HUES48 (cell line): ENCODE data around the gene HDAC7.
A peak's percentile ranks its signal among the peaks of the same experiment; 100 is the strongest.

Experiments
- H3K27ac ChIP-seq: one replicate; pipeline ENCODE4 v1.7.0; 2013; ENCODE audit warnings: low read depth, low read length, inconsistent platforms
- H3K27me3 ChIP-seq: 2 replicates; pipeline ENCODE4 v1.6.1; 2013; ENCODE audit warnings: mild to moderate bottlenecking, low read length; ENCODE audit not compliant: control insufficient read depth, insufficient read depth
- H3K36me3 ChIP-seq: 2 replicates; pipeline ENCODE4 v1.6.1; 2013; ENCODE audit warnings: low read length; ENCODE audit not compliant: control insufficient read depth, insufficient read depth
- H3K4me1 ChIP-seq: 2 replicates; pipeline ENCODE4 v1.6.1; 2013; ENCODE audit warnings: mild to moderate bottlenecking, low read length; ENCODE audit not compliant: control insufficient read depth, insufficient read depth
- H3K4me3 ChIP-seq: 2 replicates; pipeline ENCODE4 v1.5.1; 2013; ENCODE audit warnings: mild to moderate bottlenecking, low read depth, low read length
- H3K9ac ChIP-seq: 2 replicates; pipeline ENCODE4 v1.6.1; 2013; ENCODE audit warnings: mild to moderate bottlenecking, low read depth, low read length, moderate library complexity
- H3K9me3 ChIP-seq: 2 replicates; pipeline ENCODE4 v1.6.1; 2013; ENCODE audit warnings: low read length; ENCODE audit not compliant: control insufficient read depth, insufficient read depth

The HDAC7 gene

DNA sequence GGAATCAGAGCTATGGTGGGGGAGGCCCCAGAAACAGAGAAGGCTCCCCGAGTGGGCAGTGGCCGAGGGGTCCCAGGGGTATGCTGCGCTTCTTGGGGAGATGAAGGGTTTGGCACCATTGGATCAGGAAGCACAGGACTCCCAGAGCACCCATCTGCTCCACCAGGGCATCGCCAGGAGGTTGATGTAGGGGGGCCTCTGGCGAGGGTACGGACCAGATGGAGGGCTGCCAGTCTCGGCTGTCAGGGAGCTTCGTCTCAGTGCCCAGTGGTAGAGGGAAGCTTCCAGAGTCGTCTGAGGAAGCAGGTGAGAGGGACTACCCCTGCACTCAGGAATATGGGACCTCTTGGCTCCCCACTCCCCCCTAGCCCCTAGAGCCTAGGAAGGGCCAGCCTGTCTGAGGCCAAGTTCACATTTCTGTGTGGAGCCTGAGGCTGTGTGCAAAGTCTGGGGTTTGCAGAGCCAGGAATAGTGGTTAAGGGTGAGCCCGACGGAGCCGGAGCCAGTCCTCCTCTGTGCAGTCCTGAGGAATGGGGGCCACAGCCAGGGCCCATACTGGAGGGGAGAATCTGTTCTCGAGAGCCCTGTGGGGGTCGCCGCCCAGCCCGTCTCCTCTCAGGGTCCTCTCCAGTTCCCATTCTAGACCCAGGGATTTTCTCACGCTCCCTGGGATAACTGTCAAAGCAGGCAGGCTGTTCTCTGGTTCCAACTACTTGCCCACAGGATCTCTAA is 36.5 kb downstream of the HDAC7 start:
- H3K4me3 ChIP-seq = no peak overlapping the region
- H3K36me3 ChIP-seq = peaks cover 65% of the 10 kb centered on the region
- H3K4me1 ChIP-seq = peaks cover 16% of the 10 kb centered on the region
- no peak overlapping the region for H3K9ac ChIP-seq
- H3K27me3 ChIP-seq = peaks cover 6% of the 10 kb centered on the region; the same call in 1 of the 2 replicates
- no peaks in the 10 kb centered on the region for H3K9me3 ChIP-seq
- H3K27ac ChIP-seq = no peak overlapping the region

DNA sequence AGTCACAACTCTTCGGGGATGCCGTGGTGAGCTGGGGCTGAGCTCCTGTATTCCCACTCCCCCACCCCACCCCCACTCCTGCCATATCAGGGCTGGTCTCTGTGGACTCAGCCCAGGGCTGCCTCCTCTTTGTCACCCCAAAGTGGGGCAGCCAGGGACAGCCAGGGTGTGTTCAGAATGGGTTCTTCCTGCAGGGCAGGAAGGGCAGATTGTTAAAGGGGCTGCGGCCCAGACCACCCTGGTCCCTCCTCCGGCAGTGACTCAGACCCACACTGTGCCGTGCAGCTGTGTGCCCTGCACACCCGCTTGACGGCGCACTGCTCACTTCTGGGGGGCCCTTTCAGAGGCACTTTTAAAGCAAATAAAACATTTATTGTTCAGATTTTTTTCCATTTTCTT is 37.3 kb downstream of the HDAC7 start:
- Histone ChIP-seq H3K9me3 (no peaks in the 10 kb centered on the region), H3K4me1 (peaks cover 21% of the 10 kb centered on the region), H3K27ac (no peak overlapping the region), H3K27me3 (peaks cover 6% of the 10 kb centered on the region; the same call in 1 of the 2 replicates), H3K4me3 (no peak overlapping the region), H3K9ac (no peak overlapping the region), H3K36me3 (peaks cover 57% of the 10 kb centered on the region)

DNA sequence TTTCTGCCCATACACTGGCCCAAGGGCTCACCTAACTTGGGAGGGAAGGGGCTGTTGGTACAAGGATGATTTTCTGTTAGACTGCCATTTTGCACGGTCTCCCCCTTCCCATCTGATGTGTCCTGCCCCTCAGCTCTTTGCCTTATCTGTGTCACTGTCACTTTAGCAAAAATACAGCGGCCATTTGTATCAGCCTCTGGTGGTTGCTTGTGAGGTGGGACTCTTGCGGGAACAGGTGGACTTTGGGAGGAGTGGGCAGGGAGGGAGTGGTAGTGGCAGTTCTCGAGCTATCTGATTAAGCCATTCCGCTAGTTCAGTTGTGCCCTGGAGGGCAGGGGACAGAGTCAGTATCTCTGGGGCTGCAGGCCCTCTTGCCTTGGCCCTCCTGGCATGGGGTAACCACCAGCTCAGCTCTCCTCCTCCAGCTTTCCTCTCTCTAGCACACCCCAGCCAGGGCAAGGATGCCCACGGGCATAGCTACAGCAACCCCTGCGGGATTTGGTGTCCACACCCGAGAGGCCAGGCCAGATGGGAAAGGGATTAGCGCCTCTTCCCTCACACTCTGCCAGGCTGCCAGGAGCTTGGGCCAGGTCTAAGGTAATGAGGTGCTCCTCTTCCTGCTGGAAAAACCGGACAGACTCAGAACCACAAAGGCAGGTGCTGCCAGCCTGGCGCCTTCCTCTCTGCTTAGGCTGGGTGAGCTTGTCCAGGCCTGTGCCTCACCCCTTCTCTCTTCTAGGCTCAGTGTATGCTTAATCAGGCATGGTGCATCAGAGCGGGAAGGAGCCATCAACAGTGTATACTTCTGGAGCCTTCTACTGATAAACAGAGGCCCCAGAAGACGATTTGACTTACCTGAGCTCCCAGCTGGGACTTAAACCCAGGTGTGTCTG is 38.0 kb downstream of the HDAC7 start:
- peaks cover 21% of the 10 kb centered on the region for H3K4me1 ChIP-seq
- peaks cover 6% of the 10 kb centered on the region; the same call in 1 of the 2 replicates for H3K27me3 ChIP-seq
- H3K9me3 ChIP-seq = no peaks in the 10 kb centered on the region
- no peak overlapping the region for H3K4me3 ChIP-seq
- H3K27ac ChIP-seq = no peak overlapping the region
- H3K36me3 ChIP-seq = peaks cover 51% of the 10 kb centered on the region
- no peak overlapping the region for H3K9ac ChIP-seq

DNA sequence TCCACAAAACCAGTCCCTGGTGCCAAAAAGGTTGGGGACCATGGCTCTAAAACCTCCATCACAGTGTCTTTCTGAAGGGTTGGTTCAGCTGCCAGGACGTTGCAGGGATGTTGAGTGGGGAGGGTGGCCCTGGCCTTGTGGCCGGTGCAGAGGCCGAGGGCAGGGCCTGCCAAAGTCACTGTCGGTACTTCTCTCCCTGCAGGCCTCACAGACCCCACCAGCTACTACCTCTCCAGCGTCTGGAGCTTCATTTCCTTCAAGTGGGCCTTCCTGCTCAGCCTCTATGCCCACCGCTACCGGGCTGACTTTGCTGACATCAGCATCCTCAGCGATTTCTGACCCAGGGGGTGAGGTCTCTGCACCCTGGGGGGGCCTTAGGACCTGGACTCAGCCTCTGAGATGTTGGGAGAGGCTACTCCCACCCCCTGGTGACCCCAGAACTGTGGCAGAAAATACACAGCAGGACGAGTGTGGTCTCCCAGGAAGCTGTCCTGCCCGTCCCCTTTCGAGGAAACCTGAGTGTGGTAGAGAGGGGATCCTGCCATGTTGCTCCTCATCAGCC is 39.7 kb downstream of the HDAC7 start:
- Histone ChIP-seq H3K27me3 (peaks cover 9% of the 10 kb centered on the region; the same call in 1 of the 2 replicates), H3K4me1 (peaks cover 21% of the 10 kb centered on the region), H3K9ac (no peak overlapping the region), H3K36me3 (peaks cover 34% of the 10 kb centered on the region), H3K4me3 (peak overlapping the region; percentile 20; the same call in 1 of the 2 replicates), H3K9me3 (no peaks in the 10 kb centered on the region), H3K27ac (no peak overlapping the region)

DNA sequence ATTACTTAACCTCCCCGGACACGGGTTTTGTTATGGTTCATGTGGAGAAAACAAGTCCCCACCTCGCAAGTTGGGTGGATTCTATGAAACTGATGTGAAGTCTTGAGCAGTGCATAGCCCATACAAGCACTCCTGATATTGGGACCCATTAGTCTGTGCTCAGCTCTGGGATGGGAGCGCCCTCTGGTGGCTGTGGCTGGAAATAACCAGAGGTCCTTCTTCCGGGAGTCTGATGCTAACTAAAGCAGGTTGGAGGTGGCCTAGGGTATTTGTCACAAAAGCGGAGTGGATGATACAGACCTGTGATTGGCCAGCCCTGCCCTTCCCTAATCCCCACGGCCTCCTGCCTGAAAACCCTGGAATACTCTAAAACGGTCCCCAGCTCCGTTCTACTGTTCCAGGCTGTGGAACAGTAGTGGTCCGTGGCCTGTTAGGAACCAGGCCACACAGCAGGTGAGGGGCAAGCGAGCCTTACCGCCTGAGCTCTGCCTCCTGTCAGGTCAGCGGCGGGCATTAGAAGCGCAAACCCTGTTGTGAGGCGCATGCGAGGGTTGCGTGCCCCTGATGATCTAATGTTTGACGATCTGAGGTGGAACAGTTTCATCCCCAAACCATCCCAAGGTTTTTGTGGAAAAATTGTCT is 40.3 kb downstream of the HDAC7 start:
- Histone ChIP-seq H3K9me3 (no peaks in the 10 kb centered on the region), H3K9ac (no peak overlapping the region), H3K4me3 (peak overlapping the region; percentile 20), H3K27ac (no peak overlapping the region), H3K27me3 (peaks cover 15% of the 10 kb centered on the region), H3K4me1 (peaks cover 21% of the 10 kb centered on the region), H3K36me3 (peaks cover 28% of the 10 kb centered on the region)

DNA sequence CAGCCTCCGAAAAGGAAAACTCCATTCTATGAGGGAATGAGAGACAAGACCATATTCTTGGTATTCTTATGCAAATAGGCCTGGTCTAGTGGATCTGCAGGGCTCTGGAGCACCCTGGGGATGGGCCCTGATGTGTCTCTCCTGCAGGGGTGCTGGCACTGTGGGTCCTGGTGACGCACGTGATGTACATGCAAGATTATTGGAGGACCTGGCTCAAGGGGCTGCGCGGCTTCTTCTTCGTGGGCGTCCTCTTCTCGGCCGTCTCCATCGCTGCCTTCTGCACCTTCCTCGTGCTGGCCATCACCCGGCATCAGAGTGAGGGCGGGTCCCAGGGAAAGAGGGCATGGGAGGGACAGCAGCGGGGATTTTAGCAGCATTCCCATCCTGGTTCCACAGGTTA is 40.8 kb downstream of the HDAC7 start:
- no peaks in the 10 kb centered on the region for H3K9me3 ChIP-seq
- H3K4me1 ChIP-seq = peaks cover 22% of the 10 kb centered on the region
- H3K27ac ChIP-seq = no peak overlapping the region
- peaks cover 23% of the 10 kb centered on the region; the same call in 1 of the 2 replicates for H3K36me3 ChIP-seq
- H3K4me3 ChIP-seq = peak overlapping the region; percentile 18; the same call in 1 of the 2 replicates
- H3K27me3 ChIP-seq = peaks cover 20% of the 10 kb centered on the region
- no peak overlapping the region for H3K9ac ChIP-seq

DNA sequence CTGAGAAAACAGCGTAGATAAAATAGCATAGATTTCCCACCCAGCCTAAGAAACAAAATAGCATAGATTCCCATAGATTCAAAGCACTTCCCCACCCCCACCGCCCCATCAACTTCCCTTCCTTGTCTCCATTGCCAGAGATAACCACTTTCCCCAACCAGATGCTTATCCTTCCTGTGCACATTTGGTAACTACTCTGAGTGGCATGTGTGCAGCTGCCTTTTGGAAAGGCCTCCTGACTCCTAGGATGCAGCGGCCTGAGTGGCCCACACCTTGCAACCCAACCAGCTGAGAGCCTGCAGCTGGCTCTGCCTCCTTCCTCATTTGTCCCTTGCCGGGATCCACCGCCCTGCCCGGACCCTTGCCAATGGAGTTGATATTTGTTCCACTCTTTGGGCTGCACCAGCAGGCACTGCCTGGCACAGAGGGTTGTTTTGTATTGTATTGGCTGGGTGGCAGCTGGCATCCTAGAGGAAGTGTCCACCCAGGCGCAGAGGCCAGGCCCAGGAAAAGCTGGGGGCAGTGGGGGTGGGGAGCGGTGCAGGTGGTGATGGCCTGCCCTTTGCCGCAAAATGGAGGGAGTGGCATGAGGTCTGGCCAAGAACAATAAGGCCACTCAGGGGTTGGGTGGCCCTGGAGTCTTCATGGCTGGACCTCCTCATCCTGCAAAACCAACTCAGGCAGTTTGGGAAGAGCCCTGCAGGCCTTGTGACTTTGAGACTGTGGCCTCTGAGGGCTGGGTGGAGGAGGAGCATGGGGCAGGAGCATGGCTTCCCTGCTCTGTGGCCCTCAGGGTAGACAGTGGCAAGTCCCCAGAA is 41.8 kb downstream of the HDAC7 start:
- H3K9me3 ChIP-seq = no peaks in the 10 kb centered on the region
- no peak overlapping the region for H3K4me3 ChIP-seq
- H3K9ac ChIP-seq = no peak overlapping the region
- H3K27me3 ChIP-seq = peaks cover 24% of the 10 kb centered on the region
- H3K36me3 ChIP-seq = peaks cover 15% of the 10 kb centered on the region; the same call in 1 of the 2 replicates
- no peak overlapping the region for H3K27ac ChIP-seq
- peaks cover 25% of the 10 kb centered on the region for H3K4me1 ChIP-seq

DNA sequence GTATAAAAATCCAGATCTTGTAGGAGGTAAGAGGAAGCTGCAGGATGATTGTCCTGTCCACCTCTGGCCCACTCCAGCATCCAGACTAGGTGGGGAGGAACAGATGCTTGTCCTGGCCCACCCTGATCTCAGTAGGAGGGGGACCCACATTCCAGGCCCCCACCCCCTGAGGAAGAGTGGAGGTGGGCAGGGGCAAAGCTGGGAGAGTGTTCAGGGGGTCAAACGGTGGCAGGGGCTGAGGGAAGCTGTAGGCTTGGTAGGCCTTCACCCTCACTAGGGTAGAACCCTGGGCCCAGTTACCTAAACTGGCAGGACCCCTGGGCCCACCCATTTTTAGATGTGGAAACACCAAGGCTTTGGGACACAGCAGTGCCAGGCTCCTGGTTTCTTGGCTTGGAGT is 42.6 kb downstream of the HDAC7 start:
- no peak overlapping the region for H3K9ac ChIP-seq
- H3K36me3 ChIP-seq = peaks cover 7% of the 10 kb centered on the region; the same call in 1 of the 2 replicates
- H3K9me3 ChIP-seq = no peaks in the 10 kb centered on the region
- peaks cover 28% of the 10 kb centered on the region for H3K4me1 ChIP-seq
- H3K27me3 ChIP-seq = peaks cover 24% of the 10 kb centered on the region
- no peak overlapping the region for H3K27ac ChIP-seq
- no peak overlapping the region for H3K4me3 ChIP-seq

DNA sequence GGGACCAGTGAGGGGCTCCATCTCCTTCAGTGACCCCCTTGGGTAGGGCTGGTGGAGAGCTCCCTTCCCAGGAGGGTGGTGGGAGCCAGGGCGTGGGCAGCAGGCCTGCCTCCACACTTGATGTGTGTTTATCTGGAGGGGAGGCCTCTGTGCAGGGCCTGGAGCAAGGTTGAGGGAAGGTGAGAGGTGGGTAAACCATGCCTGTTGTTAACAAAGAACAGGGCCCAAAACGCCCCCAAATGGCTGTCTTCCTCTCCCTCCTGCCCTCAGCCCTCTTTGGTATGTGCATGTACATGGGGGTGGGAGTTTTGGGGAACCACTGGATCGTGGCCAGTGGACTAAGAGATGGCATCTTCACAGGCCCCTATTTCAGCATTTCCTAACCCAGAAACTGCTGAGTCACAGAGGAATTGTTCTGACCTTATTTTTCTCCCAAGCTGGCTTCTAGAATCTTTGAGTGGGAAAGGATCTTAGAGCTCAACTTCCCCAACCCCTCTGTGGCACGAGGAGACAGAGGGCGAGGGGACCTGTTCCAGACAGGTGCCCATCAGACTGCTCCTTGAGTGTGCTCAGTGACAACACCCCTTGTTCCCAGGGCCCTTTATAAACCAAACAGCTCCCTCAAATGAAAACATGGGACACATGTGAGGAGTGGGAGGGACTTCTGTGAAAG is 43.1 kb downstream of the HDAC7 start:
- Histone ChIP-seq H3K36me3 (0 out of 2 replicates have a peak, but pooled peaks cover 1% of the 10 kb centered on the region), H3K27ac (no peak overlapping the region), H3K9ac (no peak overlapping the region), H3K27me3 (peaks cover 24% of the 10 kb centered on the region), H3K4me3 (no peak overlapping the region), H3K4me1 (peaks cover 28% of the 10 kb centered on the region), H3K9me3 (no peaks in the 10 kb centered on the region)
